Measurements from ENCODE around the gene ITPRIPL1.

Gene ITPRIPL1

DNA sequence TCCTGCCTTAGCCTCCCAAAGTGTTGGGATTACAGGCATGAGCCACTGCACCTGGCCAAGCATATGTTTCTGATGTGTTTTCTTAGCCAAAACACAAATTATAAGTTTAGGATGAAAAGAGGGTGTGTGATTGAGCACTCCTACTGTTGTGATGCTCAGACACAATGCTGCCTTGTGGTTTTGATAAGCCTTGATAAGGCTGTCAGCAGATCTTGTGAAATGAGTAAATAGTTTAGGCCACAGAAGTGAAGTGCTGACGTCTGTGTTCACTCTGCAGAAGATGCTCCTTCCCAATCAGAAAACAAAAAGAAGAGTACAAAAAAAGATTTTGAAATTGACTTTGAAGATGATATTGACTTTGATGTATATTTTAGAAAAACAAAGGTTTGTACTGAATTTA is 34.7 kb downstream of the ITPRIPL1 start:
- DNase-seq = no peak

DNA sequence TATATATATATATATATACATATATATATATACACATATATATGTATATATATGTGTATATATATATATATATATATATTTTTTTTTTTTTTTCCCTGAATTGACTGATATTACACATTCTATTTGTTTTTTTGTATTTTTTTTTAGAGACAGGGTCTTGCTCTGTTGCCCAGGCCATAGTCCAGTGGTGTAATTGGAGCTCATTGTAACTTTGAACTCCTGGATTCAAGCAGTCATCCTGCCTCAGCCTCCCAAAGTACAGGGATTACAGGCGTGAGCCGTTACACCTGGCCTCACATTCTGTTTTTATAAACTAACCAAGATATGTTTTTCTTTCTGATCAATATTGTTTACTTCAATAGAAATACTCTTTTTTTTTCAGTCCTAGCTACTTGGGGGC is 36.6 kb downstream of the ITPRIPL1 start:
- no peak for DNase-seq

DNA sequence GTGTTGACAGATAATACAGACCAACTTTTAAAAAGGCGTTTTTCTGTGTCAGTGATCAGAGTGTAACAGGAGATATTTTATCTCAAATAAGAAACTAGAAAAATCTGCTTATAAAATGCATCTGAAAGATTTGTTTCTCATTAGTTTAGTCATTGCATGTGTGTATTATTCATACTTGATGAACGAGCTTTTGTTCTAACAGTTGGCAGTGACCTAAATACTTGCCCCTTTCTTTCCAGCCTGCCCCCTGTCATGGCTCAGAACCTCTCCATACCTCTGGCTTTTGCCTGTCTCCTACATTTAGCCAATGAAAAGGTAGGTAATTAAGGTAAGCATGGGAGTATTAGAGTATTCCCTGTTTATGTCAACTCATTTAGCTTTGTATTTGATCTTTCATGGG is 44.1 kb downstream of the ITPRIPL1 start:
- DNase-seq = no peak

DNA sequence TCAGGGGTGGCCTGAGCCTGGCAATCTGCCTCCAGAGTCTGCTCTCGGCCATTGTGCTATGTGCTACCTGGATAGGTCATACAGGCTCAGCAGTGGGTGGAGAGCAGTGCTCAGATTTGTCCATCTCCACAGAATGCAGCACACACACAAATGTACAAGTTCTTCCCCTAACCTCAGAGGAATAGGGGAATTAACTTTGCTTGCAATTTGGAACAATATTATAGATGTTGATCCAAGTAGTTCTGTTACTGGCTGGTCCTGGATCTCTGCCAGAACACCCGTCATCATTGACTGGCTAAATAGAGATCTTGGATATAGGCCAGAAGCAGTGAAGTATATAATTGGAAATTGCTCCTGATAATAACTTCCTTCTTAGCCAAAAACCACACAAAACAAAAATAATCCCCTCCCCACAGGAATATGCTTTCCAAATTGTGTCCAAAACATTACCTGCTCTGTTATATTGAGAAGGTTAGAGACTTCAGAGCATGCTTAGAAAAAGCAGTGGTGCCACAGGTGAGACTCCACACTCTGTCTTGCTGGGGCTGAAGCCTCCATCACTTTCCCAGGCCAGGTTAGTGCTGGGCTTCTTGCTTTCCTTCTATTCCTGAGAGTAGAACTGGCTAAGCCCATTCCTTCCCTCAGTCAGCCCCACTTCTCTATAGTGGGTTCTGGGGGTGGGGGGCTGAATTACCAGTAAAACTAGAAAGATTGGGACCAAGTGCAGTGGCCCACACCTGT is 49.3 kb downstream of the ITPRIPL1 start:
- peak; percentile 76 for DNase-seq

All from NCI-H1694 treated with DMSO at 0.1 percent for 48 hours (cell line).